OCI-LY7 (cell line): ENCODE data around the gene BTBD7.

Experiments
- CTCF ChIP-seq: fragments of 200-600 bp; sonication (generic); conservative IDR thresholded peaks from 2 replicates; pipeline ENCODE4 v1.5.1; 2014; ENCODE audit warnings: mild to moderate bottlenecking, antibody characterized with exemption, low read length, moderate library complexity, mixed read lengths
- EZH2phosphoT487 ChIP-seq: fragments of 200-600 bp; sonication (generic); IDR thresholded peaks from 2 replicates; pipeline ENCODE4 v1.6.1; 2018; ENCODE audit warnings: low read depth, borderline replicate concordance, mild to moderate bottlenecking, mixed run types, antibody characterized with exemption, low read length, moderate library complexity, mixed read lengths

DNA sequence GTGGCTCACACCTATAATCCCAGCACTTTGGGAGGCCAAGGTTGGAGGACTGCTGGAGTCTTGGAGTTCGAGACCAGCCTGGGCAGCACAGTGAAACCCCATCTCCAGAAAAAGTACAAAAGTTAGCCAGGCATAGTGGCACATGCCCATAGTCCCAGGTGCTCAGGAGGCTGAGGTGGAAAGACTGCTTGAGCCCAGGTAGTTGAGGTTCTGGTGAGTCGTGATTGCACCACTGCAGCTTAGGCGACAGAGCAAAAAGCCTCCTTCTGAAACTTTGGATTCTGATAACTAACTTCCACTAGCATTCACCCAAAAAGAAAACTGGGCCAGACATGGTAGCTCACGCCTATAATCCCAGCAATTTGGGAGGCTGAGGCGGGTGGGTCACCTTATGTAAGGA lies 6.6 kb downstream of the BTBD7 start:
- no peak for TF ChIP-seq CTCF
- no peak for TF ChIP-seq EZH2phosphoT487
